ENCODE measurements around the gene LRRC2. TPM values are rescaled to one million over a fixed set of nuclear protein-coding genes. Genes with fewer than 3 reads are reported as not detected.

The LRRC2 gene
- total and polyA plus RNA-seq, 9 of the 15 experiments (the other 6 are each of a cell fraction or from before 2014, with no cell fraction given) = 0.01 to 0.04 (median 0.03) TPM; not detected in 5

GRCh38 chr3:46488735-46489361 is 77.3 kb downstream of the LRRC2 start (continued):
- TF ChIP-seq, protein P1, sequence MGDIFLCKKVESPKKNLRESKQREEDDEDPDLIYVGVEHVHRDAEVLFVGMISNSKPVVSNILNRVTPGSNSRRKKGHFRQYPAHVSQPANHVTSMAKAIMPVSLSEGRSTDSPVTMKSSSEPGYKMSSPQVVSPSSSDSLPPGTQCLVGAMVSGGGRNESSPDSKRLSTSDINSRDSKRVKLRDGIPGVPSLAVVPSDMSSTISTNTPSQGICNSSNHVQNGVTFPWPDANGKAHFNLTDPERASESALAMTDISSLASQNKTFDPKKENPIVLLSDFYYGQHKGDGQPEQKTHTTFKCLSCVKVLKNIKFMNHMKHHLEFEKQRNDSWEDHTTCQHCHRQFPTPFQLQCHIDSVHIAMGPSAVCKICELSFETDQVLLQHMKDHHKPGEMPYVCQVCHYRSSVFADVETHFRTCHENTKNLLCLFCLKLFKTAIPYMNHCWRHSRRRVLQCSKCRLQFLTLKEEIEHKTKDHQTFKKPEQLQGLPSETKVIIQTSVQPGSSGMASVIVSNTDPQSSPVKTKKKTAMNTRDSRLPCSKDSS (IDR thresholded peaks at IDR 0.05; ENCODE audit: low read depth, partially characterized antibody) = no peak
- TF ChIP-seq CREB1 (IDR thresholded peaks at IDR 0.05) (no peak), CREB1 (CRISPR knock-in tag; IDR thresholded peaks at IDR 0.05) (peak; percentile 68; the same call in 1 of the 2 replicates), ZNF263 (CRISPR knock-in tag; IDR thresholded peaks at IDR 0.05; ENCODE audit: borderline replicate concordance) (peak; percentile 54; the same call in 1 of the 2 replicates), ZNF584 (CRISPR knock-in tag; IDR thresholded peaks at IDR 0.05; ENCODE audit: low read depth) (no peak), MGA (IDR thresholded peaks at IDR 0.05) (peak; percentile 73), ZBTB9 (CRISPR knock-in tag; IDR thresholded peaks at IDR 0.05) (peak; percentile 88; the same call in 1 of the 2 replicates), E2F5 (CRISPR knock-in tag; IDR thresholded peaks at IDR 0.05) (peak; percentile 26; the same call in 1 of the 2 replicates), HDGF (IDR thresholded peaks at IDR 0.05) (peak; percentile 97), RUNX1 (IDR thresholded peaks at IDR 0.05; ENCODE audit: low read depth) (peak; percentile 68; the same call in 1 of the 2 replicates), ZNF699 (CRISPR knock-in tag; IDR thresholded peaks at IDR 0.05; ENCODE audit: insufficient replicate concordance) (no peak)
